ENCODE data around the gene MKNK1.
A peak's percentile ranks its signal among the peaks of the same experiment; 100 is the strongest.

The MKNK1 gene

GRCh38 chr1:46539972-46540371 is 64.1 kb downstream of the MKNK1 start:
- no peak for DNase-seq (ENCODE audit: low spot score)

- DNase-seq (ENCODE audit: low spot score) = no peak
These were observed 65.9 kb downstream of the MKNK1 start for GRCh38 chr1:46538147-46538546.

GRCh38 chr1:46537651-46538050 is 66.4 kb downstream of the MKNK1 start:
- DNase-seq (ENCODE audit: low spot score) = no peak

DNA sequence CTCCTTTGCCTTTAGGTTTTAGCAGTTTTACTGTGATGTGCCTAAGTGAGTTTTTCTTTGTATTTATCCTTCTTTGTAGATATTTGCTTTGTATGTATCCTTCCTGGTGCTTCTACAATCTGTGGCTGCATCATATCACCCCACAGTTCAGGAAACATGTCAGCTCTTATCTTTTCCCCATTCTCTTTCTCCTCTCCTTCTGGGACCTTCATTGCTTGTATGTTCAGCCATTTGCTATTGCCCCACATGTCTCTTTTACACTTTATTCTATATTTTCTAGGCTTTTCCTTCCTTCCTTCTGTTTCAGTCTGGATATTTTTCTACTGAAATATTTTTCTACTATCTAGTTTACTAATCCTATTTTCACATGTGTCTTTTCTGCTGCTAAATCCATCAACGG is 67.5 kb downstream of the MKNK1 start:
- DNase-seq (ENCODE audit: low spot score) = no peak

DNA sequence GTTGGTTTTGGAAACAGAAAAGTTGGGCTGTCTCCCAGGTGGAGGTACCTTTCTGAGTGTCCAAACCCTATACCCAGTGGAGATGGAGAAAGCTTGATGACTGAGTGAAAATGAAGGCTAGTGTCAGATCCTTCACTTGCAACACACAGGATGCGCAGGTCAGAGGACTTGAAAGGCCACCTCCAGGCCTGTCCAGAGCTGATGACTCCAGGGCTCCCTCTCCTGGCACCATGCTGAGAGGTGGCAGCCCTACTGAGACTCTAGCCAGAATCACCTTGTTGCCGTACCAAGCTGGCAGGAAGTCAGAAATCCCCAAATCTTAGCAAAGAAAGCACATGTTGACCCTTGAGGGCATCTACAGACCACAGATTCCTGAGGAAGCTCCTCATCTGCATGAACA is 69.0 kb downstream of the MKNK1 start:
- DNase-seq (ENCODE audit: low spot score) = no peak

DNA sequence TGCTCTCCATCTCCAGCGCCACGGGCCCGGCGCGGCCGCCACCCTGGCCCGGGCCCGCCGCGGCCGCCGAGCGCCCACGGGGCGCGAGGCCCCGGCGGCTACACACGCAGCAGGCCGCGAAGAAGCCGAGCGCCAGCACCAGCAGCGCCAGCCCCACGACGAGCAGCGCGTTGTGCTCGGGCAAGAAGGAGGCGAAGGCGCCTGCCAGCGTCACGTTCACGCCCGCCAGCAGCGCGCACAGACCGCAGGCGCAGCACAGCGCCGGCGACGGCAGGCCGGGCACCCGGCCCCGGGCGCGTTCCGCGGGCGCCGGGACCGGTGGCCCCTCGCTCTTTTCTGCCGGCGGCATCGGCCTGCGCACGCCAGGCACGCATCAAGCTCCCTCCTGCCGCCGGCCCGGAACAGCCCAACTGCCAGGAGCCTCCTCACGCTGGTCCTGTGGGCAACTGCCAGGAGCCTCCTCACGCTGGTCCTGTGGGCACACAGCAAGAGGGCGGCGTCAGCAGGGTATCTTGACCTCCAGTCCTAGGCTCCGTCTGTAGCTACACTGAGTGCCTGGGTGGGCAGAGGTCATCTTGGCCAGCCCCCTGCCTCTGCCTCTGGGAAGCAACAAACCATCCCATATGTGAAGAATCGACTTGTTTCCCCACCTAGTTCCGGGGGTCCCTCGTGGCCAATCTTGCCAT is 70.7 kb downstream of the MKNK1 start:
- DNase-seq (ENCODE audit: low spot score) = no peak

DNA sequence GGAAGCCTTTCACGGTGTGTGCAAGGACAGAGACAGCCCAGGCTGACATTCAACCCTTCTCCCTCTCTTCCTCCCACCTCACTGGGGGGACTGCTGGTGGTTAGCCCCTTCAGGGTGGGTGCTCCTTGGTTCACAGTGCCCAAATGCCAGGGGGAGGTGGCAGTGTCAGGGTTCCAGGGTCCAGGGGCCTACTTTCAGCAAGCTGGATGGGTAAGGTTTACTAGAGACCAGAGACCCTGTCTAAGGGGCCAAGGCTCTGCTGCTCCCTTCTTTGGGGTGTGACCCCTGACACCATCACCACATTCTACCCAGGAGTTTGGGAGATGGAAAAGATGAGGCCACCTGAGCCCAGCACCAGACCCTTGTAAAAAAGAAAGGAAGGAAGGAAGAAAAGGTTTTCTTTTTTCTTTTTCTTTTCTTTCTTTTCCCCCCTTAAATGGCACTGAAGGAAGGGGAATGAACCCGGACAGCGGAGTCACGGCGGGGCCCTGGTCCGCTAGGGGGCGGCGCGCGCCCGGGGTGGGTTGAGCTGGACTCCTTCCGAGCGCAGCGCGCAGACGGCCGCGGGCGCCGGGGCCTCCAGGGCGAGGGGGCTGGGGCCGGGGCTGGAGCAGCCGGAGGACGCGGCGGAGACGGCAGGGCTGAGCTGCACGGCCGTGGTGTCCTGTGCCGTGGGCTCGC is 71.4 kb downstream of the MKNK1 start:
- peak; percentile 14 for DNase-seq (ENCODE audit: low spot score)

DNA sequence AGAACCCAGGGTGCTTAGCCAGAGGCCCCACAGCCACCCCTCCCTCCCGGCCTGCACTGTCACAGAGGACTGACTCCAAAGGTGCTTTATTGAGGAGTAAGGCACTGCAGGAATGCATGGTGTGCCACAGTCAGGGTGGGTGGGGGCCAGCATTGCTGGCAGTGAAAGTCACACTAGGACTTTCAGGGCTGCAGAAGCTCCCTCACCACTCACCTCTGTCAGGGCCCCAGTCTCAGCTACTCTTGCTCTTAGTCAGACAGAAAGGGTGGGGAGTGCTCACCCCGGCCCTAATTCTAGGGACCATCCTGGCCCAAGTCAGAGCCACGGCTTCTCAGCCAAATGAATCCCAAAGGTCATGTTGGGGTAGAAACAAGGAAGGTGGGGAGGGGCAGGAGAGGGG is 72.0 kb downstream of the MKNK1 start:
- DNase-seq (ENCODE audit: low spot score) = no peak

- DNase-seq (ENCODE audit: low spot score) = no peak
These were observed 73.2 kb downstream of the MKNK1 start for GRCh38 chr1:46530791-46531409.

DNA sequence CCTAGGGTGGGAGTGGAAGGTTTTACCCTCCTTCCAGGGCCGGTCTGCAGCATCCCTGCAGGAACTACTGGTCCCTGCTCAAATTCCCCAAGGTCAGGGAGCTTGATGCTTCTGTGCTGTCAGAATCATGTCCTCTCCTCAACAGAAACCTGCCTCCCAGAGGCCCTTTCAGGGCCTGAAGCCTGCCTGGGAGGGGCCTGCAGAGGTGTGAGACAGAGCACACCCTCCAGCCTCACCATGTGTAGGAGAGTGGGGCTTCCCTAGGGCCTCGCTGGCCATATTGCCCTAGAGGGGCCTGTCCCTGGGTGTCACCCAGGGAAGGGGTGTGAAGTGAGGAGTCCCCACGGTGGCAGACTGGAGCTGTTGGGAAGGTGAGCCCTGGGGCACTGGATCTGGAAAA is 73.8 kb downstream of the MKNK1 start:
- DNase-seq (ENCODE audit: low spot score) = no peak

GRCh38 chr1:46529031-46529630 is 74.9 kb downstream of the MKNK1 start:
- DNase-seq (ENCODE audit: low spot score) = no peak

GRCh38 chr1:46528297-46528955 is 75.6 kb downstream of the MKNK1 start:
- DNase-seq (ENCODE audit: low spot score) = no peak

DNA sequence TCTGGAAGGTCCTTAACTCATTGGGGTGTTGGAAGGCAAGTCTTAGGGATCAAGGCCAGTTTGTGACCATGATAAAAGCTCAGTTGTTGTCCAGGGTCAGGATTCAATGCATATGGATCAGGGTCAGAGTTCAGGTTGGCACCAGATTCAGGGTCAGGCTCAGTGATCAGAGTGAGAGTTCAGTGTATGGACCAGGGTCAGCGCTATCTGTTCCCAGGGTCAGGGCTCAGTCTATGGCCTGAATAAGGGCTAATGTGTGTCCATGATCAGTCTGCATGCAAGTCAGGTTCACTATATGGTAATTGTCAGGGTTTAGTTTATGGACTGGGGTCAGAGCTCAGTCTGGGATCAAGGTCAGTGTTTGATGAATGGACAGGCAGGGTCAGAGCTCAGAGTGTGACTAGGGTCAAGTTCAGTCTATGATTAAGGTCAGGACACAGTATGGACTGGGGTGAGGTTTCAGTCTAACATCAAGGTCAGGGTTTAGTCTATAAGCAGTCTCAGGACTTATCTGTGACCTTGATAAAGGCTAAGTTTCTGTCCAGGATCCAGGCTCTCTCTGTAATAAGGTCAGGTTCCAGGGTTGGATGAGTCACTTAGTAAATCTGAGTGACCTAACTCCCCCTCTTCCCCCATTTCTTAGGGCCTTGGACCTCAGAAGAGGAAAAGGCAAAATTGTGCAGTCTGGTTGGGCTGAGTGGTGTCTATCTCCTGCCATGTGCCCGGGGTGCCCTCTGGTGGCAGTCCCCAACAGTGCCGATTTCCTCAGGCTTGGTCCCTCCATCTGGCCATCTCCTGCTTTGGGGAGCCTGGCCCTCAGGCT is 76.4 kb downstream of the MKNK1 start:
- DNase-seq (ENCODE audit: low spot score) = peak; percentile 73

- no peak for DNase-seq (ENCODE audit: low spot score)
These were observed 77.3 kb downstream of the MKNK1 start for GRCh38 chr1:46526691-46527291.

GRCh38 chr1:46526013-46526690 is 77.9 kb downstream of the MKNK1 start:
- DNase-seq (ENCODE audit: low spot score) = no peak

DNA sequence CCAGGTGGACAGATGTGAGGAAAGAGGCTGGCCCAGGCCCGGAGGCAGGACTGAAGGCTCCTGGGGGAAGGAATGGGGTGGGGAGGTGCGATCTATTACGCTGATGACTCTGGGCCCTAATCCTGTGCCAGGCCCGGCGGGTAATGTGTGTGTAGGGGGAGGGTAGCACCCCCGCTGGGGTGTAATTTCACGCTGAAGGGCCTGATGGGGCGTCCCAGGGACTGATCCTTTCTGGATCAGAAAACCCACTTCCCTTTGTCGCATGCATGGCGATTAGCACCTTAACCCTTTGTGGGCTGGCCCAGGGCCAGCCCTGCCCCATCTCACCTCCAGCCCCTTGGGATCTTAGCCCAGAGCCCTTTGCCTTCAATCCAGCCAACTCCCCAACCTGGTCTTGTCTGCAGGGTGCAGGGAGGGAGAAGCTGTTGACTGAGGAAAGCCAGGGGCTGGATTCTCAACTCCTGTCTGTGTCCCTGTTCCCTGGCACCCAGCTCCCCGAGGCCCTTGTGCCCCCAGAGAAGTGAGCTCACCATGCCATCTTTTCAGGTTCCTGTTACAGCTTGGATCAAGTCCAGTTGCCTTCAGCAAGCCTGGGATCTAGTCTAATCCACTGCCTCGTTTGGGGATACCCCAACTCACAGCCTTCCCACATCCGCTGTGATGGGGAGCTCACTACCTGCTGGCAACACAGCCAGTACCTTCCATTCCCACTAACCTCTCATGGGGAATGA is 78.7 kb downstream of the MKNK1 start:
- no peak for DNase-seq (ENCODE audit: low spot score)

DNA sequence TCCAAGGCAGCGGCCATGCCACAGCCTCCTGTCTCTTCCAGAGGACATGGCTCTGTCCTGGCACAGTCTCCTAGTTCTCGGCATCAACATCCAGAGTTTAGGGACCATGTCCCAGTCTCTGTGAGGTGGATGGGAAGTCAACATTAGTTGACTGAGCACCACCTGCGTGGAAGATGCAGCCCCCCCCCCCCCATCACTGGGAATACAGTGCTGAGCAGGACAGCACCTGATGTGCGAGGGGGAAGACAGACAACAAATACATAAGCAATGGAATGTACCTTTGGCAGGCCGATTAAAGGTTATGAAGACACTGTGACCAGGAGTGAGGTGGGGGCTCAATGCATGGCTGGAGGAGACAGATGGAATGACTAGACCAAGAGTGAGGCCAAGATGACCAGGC is 79.2 kb downstream of the MKNK1 start:
- no peak for DNase-seq (ENCODE audit: low spot score)

DNA sequence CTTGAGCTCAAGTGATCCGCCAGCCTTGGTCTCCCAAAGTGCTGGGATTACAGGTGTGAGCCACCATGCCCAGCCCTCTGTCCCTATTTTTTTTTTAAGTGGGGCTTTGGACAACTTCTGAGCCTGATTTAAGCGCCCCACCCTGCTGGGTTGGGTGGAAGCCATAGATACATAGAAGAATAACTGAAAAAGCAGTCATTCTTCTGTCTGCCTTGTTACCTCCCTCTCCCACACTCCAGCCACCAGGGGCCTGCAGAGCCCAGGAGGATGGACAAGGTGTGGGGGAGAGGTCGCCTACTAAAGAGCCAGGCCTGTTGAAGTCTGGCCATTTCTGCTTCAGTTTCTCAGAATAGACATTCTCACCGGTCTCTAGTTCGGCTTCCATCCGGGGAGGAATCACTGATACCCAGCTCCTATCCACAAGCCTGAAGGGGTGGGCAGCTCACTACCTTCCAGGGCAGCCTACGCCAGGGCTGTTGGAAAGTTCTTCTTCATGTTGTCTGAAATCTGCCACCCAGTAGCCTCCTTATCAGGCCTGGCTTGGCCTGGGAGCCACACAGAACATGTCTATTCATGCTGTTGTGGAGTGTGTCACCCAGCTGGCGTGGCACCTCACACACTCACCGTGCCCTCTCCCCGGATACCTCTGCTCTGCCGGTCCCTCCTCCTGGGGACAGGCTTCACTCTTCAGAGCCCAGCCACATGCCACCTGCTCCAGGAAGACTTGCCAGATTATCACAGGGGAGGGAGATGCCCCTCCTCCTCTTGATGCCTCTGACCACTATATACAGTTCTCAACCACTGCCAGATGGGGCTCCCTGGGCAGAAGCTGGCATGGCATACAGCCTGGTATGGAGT is 80.3 kb downstream of the MKNK1 start:
- DNase-seq (ENCODE audit: low spot score) = no peak

DNA sequence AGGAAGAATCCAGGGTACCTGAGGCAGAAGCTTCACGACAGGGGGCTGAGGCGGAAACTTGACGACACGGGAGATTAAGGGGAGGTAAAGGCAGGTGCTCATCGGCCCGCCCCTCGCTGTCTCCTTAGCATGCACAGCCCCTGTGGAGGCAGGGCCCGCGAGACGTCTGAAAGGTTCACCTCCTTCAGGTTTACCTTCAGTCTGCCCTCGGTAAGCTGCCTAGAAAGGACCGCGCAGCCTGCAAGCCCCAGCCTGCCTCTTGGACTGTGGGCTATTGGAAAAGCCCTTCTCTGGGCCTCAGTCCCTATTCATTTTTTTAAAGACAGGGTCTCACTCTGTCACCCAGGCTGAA is 81.1 kb downstream of the MKNK1 start:
- no peak for DNase-seq (ENCODE audit: low spot score)
